HL-60 (cell line): Measurements from ENCODE around the gene TBL1X.

Source experiments
- POLR2AphosphoS5 ChIP-seq: IDR thresholded peaks from 2 replicates; pipeline ENCODE4 v1.6.1; 2012; ENCODE audit warnings: low read depth
- TF ChIP-seq, protein P1 (sequence below): IDR thresholded peaks from one replicate; pipeline ENCODE4 v1.5.1; 2011; ENCODE audit warnings: low read length, control low read depth, inconsistent platforms; ENCODE audit not compliant: insufficient read depth

DNA sequence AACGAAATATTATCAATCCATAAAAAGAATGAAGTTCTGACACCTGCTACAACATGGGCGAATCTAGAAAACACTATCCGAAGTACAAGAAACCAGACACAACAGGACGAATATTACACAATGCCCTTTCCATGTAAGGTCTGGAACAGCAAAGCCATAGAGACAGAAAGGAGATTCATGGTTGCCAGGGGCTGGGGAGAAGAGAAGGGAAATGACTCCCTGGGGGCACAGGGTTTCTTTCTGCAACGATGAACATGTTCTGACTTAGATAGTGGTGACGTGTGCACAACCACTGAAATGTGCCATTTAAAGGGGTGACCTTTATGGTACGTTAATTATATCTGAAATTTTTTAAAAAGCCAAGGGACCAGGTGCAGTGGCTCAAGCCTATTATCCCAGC, 272.5 kb downstream of the TBL1X start:
- no peak for TF ChIP-seq POLR2AphosphoS5
- TF ChIP-seq, protein P1, sequence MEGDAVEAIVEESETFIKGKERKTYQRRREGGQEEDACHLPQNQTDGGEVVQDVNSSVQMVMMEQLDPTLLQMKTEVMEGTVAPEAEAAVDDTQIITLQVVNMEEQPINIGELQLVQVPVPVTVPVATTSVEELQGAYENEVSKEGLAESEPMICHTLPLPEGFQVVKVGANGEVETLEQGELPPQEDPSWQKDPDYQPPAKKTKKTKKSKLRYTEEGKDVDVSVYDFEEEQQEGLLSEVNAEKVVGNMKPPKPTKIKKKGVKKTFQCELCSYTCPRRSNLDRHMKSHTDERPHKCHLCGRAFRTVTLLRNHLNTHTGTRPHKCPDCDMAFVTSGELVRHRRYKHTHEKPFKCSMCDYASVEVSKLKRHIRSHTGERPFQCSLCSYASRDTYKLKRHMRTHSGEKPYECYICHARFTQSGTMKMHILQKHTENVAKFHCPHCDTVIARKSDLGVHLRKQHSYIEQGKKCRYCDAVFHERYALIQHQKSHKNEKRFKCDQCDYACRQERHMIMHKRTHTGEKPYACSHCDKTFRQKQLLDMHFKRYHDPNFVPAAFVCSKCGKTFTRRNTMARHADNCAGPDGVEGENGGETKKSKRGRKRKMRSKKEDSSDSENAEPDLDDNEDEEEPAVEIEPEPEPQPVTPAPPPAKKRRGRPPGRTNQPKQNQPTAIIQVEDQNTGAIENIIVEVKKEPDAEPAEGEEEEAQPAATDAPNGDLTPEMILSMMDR: no peak
